Femur (tissue), 1 donor: ENCODE results near the gene RNGTT.
"Not testable (repeated sequence)": the region's sequence is repeated elsewhere in the genome, so short reads cannot be mapped to it uniquely, and the experiment has no call there.

Experiments used
- DNase-seq: peaks from one replicate; pipeline ENCODE4 v3.0.0-alpha.2; 2017

Gene RNGTT

GRCh38 chr6:88858455-88858854 lies 105.0 kb downstream of the RNGTT start:
- no peak for DNase-seq

- DNase-seq, result no peak
Observed at GRCh38 chr6:88856566-88856965, 106.9 kb downstream of the RNGTT start.

- peak; percentile 45 for DNase-seq
Observed at GRCh38 chr6:88855541-88856147, 107.8 kb downstream of the RNGTT start.

GRCh38 chr6:88852775-88853174 lies 110.6 kb downstream of the RNGTT start:
- DNase-seq, result no peak

- no peak for DNase-seq
Observed at GRCh38 chr6:88852000-88852399, 111.4 kb downstream of the RNGTT start.

GRCh38 chr6:88848870-88849269 lies 114.5 kb downstream of the RNGTT start:
- DNase-seq, result no peak

GRCh38 chr6:88843040-88843439 lies 120.4 kb downstream of the RNGTT start:
- no peak for DNase-seq

- no peak for DNase-seq
Observed at GRCh38 chr6:88842320-88842719, 121.1 kb downstream of the RNGTT start.

GRCh38 chr6:88840796-88841539 lies 122.5 kb downstream of the RNGTT start:
- no peak for DNase-seq

GRCh38 chr6:88840289-88840688 lies 123.1 kb downstream of the RNGTT start:
- no peak for DNase-seq

GRCh38 chr6:88839280-88839679 lies 124.1 kb downstream of the RNGTT start:
- no peak for DNase-seq

GRCh38 chr6:88835210-88835609 lies 128.2 kb downstream of the RNGTT start:
- no peak for DNase-seq

GRCh38 chr6:88833071-88833470 lies 130.3 kb downstream of the RNGTT start:
- not testable (repeated sequence) for DNase-seq

- not testable (repeated sequence) for DNase-seq
Observed at GRCh38 chr6:88827599-88827998, 135.8 kb downstream of the RNGTT start.

- no peak for DNase-seq
Observed at GRCh38 chr6:88825856-88826255, 137.6 kb downstream of the RNGTT start.

GRCh38 chr6:88823998-88824397 lies 139.4 kb downstream of the RNGTT start:
- no peak for DNase-seq

- no peak for DNase-seq
Observed at GRCh38 chr6:88815491-88815890, 147.9 kb downstream of the RNGTT start.

- DNase-seq, result no peak
Observed at GRCh38 chr6:88814909-88815308, 148.5 kb downstream of the RNGTT start.

GRCh38 chr6:88813045-88813444 lies 150.4 kb downstream of the RNGTT start:
- DNase-seq, result no peak

GRCh38 chr6:88810701-88811100 lies 152.7 kb downstream of the RNGTT start:
- no peak for DNase-seq

GRCh38 chr6:88810089-88810488 lies 153.3 kb downstream of the RNGTT start:
- DNase-seq, result no peak

- DNase-seq, result no peak
Observed at GRCh38 chr6:88808381-88808780, 155.0 kb downstream of the RNGTT start.

GRCh38 chr6:88807622-88808021 lies 155.8 kb downstream of the RNGTT start:
- DNase-seq, result no peak

- DNase-seq, result no peak
Observed at GRCh38 chr6:88806728-88807127, 156.7 kb downstream of the RNGTT start.

- no peak for DNase-seq
Observed at GRCh38 chr6:88804701-88805100, 158.7 kb downstream of the RNGTT start.
